Pulmonary artery endothelial cell (primary cell): Measurements from ENCODE around the gene PLEKHG5. TPM values are rescaled to one million over a fixed set of nuclear protein-coding genes. Genes with fewer than 3 reads are reported as not detected.

Experiments used
- DNase-seq: peaks from one replicate; pipeline ENCODE4 v3.0.0-alpha.2; 2011; ENCODE audit warnings: low read depth, low spot score
- total RNA-seq: library from RNA; depleted of rRNA; stranded (reverse); fragments of >200 nt; gene quantifications from 2 replicates; pipeline ENCODE4 v1.2.3, GENCODE V29; 2014

The PLEKHG5 gene
- total RNA-seq, 1 donor from 2014 or later = 41.3 TPM

GRCh38 chr1:6509919-6510291 is 18.4 kb upstream of the PLEKHG5 start:
- DNase-seq = no peak

- no peak for DNase-seq
Observed at GRCh38 chr1:6509220-6509918, 17.9 kb upstream of the PLEKHG5 start.

DNA sequence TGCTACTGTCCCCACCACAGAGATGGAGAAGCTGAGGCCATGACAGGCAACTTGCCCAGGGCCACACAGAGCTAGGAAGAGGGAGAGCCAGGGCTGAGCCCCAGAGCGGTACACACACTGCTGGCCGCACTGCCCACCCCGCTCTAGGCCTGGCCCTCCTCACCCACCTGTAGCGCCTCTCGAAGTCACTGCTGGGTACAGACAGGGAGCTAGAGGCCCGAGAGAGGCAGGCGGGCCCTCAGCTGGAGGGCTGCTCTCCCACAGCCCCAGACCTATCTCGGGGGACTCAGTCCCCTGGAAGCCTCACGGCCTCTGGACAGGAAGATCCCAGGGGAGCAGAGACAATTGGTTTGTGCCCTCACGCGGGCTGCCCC is 17.3 kb upstream of the PLEKHG5 start:
- DNase-seq = no peak

- no peak for DNase-seq
Observed at GRCh38 chr1:6508154-6508815, 16.8 kb upstream of the PLEKHG5 start.

- no peak for DNase-seq
Observed at GRCh38 chr1:6507461-6507911, 16.0 kb upstream of the PLEKHG5 start.

- DNase-seq = no peak
Observed at GRCh38 chr1:6507037-6507428, 15.6 kb upstream of the PLEKHG5 start.

GRCh38 chr1:6506210-6507036 is 15.0 kb upstream of the PLEKHG5 start:
- no peak for DNase-seq

DNA sequence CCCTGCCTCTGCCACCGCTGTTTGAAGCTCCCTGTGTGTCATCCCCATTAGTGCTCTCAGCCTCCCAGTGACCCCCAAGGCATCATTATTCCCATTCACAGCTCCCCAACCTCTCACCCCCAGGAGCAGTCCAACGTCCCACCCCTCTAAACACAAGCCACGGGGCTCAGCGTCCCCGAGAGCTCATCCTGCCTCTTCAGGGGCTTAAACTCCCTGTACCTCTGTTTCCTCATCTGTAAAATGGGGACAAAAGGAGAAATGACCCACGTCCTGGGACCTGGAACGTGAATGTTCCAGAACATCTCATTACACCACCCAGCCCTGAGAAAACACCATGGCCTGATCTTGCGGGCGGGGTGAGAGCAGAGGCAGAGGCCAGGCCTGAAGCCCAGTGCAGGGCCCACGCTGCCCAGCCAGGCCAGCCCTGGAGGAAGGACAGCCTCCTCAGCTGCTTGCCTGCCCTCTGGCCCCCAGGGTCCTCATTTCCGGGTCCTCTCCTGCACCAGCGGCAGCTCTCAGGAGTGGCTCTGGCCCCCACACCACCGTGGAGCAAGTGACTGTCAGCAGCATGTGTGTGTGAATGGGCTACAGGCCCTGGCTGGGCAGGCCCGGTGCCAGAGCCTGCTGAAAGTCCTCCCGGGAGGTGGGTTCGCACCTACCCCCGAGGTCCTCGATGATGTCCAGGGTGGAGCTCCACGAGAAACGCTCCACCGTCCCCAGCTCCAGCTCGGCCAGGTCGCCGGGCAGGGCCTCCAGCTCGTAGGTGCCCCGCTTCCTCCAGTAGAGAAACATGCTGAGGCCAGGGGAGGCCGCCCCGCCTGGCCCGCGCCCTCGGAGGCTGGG is 14.1 kb upstream of the PLEKHG5 start:
- no peak for DNase-seq

- no peak for DNase-seq
Observed at GRCh38 chr1:6504887-6505286, 13.4 kb upstream of the PLEKHG5 start.

DNA sequence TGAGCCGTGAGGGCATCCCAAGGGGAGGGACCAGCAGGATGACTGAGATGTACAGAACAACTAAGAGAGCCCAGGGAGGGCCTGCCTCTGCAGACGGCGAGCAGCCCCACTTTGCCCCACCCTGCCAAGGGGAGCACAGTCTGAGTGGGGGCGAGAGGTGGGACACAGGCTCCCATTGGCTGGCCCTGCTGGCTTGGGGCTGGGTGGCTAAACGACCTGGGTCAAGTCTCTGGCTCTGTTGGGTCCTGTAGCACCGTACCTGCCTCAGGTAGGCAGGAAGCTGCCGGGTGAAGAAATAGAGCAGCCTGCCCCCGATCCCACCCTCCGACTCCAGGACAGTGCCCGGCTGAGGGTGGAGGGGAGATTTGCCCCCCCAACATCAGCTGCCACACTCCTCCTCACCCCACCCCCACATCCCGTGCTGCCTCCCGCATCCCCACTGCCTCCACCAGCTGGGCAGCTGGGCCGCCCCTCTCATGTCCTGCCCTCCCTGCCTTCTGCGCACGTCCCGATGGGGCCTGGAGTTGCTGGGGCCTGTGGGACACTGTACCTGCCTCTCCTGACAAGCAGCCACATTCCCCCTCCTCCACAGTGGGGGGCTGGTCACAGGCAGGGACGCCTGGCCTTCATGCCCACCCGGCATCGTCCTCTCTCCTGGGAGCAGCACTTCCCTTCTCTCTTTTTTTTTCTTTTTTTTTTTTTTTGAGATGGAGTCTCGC is 12.6 kb upstream of the PLEKHG5 start:
- DNase-seq = no peak

DNA sequence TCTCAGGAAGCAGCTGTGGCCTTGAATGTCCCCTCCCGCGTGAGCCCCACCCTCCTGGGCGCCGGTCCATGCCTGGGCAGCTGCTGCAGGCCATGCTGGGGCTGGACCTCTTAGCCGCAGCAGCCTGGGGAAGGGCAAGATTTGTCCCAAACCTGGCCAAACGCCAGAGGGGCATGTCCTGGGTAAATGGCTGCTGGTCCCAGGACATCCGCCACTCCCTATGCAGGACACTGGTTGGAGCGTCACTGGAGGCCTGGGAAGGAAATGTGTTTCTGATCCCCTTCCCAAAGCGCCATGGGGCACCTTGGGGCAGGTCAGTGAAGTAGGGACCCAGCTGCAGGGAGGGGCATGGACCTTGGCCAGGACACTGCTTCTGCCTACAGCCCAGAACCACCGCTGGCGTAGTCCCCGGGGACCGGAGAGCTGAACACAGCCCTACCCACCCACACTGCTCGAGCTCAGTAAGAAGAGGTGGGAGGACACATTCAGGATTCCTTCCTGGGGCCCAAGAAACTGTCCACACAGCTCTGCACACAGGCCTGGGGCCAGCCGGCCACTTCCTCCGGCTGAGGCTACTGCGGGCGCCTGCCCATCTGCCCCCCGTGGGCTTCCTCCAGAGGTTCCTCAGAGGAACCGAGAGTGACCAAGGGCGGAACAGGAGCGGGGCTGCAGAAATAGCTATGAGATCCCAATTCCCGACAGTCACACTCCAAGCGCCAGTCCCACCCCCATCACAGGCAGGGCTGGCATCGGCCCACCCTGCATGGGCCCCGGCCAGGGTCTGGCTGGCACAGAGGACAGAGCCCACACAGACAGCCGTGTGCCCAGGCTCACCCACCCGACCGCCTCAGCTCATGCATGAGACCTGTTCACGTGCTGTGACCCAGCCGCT is 10.8 kb upstream of the PLEKHG5 start:
- no peak for DNase-seq

DNA sequence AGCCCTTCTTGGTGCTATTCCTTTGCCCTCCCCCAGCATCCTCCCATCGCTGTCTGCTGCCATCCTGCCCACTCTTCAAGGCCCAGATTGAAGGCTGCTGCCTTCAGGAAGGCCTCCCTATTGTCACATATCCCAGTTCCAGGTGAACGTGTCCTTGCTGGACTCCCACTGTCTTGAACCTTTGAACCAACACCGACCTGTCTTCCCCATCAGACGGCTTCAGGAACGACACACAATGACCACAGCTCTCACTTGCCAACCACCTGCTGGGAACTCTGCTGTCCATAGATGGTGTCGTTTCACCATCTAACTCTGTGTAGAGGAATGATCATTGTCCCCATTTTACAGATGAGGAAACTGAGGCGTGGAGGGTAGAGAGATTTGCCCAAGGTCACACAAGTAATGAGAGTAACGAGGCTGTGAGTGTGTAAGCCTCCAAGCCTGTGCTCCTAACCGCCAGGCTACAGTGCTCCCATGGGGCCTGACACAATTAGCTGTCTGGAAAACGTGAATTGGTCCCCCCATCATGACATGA is 9.9 kb upstream of the PLEKHG5 start:
- no peak for DNase-seq

GRCh38 chr1:6500544-6501278 is 9.2 kb upstream of the PLEKHG5 start:
- no peak for DNase-seq

DNA sequence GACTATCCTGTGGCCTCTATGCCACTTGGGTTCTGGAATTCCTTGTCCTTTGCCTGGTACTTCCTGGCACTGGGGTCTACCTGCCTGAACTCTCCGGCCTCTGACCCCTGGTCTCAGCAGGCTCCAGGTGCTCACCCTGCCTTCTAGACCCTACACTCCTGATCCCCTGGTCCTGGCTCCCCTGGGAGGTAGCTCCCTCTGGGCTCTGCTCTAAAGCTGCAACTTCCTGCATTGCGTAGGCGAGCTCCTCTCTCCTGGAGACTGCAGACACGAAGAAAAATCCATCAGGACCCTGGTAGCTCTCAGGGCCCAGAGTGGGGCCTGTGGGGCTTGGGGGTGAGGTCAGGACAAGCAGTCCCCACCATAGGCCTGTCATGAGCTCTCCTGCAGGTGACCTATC is 7.8 kb upstream of the PLEKHG5 start:
- no peak for DNase-seq

DNA sequence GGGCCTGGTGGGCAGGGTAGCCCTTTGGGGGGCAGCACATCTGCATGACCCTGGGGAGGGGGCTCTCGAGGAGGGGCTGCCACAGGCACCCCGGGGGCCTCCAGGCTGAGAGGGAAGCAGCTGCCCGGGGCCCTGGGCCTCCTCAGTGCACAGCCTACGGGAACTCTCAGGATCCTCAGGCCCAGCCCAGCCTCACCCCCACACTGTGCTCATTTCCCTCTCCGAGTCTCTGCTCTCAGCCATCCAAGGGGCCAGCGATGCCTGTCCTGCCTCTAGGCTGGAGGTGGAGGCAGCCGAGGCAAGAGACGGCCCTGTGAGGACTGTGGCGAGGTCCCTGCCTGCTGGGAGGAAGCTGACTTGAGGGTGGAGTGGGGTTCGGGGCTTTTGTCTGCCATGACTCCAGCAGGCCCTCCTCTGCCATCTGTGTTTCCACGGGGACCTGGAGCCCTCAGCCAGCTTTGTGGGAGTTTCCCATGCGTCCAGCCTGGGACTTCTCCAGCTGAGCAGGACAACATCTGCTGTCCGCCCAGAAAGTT is 7.2 kb upstream of the PLEKHG5 start:
- no peak for DNase-seq

GRCh38 chr1:6497867-6498575 is 6.6 kb upstream of the PLEKHG5 start:
- DNase-seq = no peak

DNA sequence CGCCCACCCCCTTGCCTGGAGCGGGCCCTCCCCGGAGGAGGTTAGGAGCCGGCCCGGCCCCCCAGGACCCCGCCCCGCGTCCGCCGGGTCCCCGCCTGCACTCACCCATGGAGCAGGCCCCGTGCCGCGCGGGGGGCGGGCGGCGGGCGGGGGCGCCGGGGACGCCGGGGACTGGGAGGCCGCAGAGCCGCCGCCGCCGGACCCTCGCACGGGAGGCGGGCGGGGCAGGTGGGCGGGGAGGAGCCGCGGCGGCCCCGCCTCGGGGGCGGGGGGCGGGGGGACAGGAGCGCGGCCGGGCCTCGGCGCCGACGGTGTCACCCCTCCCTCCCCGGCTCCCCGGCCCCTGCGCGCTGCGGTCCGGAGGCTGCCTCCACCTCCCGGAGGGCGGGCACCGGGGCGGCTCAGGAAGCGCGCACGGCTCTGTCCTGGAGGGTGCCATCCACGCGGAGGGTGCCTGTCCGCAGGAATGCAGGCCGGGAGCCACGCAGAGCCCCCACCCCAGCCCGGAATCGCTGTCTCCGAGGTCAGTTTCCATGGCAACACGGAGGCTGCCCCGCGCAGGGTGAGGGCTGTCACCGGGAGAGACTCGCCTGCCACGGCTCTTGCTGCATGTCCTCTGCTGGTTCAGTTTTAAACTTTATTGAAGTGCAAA is 5.9 kb upstream of the PLEKHG5 start:
- no peak for DNase-seq

- DNase-seq = no peak
Observed at GRCh38 chr1:6496890-6497214, 5.4 kb upstream of the PLEKHG5 start.
